HS-27A (cell line): ENCODE data around the gene SDC3.

Experiments
- DNase-seq: peaks from one replicate; pipeline ENCODE4 v3.0.0-alpha.2; 2012; ENCODE audit warnings: low read depth, missing footprints

Gene SDC3

DNA sequence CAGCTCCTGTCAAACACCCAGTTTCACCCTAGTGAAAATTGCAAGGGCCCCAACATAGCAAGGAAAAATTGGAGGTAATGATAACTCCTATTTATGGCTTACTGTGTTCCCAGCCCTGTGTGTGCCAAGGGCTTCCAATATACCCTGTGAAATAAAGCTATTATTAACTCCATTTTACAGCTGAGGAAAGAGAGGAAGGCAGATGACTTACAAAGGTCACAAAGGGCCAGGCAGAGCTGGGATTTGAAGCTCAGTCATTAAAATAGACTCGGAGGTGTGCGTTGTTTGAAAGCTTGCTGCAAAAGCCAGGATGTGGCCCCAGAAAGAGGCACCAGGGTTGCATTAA lies 20.2 kb upstream of the SDC3 start:
- no peak for DNase-seq

GRCh38 chr1:30928171-30928570 lies 19.6 kb upstream of the SDC3 start:
- DNase-seq = no peak

- no peak for DNase-seq
Observed at GRCh38 chr1:30927448-30927847, 18.9 kb upstream of the SDC3 start.

DNA sequence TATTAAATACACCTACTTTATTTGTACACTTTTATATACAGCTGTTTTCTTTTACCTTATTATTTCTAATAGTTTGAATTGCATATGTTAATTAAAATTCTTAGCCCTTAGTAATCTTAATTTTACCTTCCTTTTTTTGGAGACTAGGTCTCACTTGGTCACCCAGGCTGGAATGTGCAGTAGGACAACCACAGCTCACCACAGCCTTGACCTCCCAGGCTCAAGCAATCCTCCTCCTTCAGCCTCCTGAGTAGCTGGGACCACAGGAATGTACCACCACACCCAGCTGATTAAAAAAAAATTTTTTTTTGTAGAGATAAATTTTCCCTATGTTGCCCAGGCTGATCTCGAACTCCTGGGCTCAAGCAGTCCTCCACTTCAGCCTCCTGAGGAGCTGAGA lies 15.0 kb upstream of the SDC3 start:
- no peak for DNase-seq

GRCh38 chr1:30920827-30921226 lies 12.3 kb upstream of the SDC3 start:
- no peak for DNase-seq

DNA sequence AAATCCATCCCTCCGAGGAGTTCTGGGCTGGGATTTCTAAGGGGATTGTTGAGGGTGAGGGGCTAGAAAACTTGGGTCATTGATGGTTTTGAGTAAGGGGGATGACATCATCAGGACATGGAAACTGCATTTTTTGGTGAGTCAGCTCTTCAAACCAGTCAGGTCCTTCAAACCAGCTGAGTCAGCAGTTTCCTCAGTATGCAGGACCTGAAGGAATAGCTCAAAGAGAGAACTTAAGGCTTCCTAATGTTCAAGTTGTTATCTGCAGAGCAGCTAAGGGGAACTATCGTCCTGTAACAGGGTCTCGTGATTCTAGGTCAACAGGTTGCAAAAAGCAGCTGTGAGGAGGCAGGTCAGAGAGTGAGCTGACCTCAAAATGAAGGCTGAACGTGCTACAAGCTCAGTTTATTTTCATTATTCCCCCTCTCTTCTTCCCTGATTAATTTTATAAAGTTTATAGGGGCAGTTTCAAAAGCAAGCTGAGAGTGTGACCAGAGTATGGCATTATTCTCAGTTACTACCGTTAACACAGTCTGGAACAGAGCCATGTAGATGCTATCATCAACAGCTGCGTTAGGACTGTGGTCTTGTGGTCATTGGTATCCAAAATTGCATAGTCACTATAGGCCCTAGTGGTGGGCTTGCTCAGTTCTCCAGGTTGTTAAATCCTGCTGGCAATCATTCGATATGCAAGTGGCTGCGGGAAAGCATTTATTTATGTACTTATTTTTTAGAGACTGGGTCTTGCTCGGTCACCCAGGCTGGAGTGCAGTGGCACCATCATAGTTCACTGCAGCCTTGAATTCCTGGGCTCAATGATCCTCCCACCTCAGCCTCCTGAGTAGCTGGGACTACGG lies 10.7 kb upstream of the SDC3 start:
- DNase-seq = peak; percentile 30

- no peak for DNase-seq
Observed at GRCh38 chr1:30916296-30916695, 7.7 kb upstream of the SDC3 start.

GRCh38 chr1:30915491-30916230 lies 7.1 kb upstream of the SDC3 start:
- no peak for DNase-seq

GRCh38 chr1:30914931-30915330 lies 6.4 kb upstream of the SDC3 start:
- no peak for DNase-seq

DNA sequence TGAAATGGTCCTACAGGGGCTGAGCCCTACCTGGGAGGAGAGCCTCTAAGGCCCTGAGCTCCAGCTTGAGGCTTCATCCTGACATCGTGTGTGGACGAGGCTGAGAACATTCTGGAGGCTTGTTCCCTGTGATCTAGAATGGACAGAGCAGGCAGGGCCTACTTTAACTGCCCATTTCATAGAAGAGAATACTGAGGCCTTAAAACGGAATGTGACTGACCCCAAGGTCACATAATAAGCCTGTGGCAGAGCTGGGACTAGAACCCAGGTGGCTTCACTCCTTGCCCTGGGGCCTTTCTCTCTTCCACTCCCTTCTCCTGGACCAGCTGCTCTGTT lies 6.0 kb upstream of the SDC3 start:
- no peak for DNase-seq

DNA sequence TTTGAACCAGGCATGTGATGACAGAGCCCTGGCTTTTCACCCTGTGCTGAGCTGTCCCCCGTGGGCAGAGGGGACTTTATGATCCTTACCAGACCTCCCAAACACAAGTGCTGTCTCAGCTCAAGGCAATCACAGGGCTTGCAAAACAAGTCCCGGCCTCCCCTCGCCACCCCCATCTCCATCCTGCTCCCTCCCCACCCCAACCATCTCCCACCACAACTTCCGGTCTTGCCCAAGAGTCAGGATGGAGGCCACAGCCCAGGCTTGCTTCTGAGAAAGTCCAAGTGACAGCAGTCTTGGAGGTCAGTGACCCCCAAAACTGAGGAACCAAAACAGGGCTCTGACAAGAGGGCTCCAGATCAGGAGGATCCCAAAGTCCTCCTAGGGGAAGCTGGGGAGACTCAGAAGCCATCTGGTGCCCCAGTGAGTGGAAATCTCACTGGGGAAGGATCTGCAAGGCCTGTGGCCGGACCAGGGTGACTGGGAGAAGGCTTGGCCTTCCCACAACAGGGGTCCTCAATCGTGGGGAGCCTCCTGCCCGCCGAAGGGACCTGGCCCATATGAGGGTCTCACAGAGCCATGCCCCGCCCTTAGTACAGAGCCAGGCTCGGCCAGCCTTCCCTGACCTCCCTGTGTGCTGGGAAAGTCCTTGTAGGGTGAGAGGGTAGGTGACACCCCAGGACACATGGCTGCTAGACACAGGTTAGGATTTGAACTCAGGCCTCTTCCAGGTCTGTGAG lies 4.5 kb upstream of the SDC3 start:
- no peak for DNase-seq

DNA sequence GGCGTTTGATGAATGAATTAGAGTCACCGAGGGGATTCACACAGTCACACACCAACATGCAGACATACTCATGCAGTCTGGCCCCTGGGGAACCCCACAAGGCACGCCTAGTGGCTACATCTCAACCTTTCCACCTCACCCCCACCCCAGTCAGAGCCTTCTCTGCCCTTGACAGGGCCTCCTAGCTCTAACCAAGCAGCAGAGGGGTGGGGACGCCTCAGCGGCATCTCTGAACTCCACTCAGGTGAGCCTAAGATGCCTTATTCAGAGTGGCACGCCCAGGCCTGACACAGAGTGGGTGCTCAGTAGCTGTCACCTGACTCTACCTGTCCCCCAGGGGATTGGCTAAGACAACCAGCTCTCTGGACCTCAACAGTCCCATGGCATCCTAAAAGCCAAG lies 3.7 kb upstream of the SDC3 start:
- DNase-seq = no peak

GRCh38 chr1:30911059-30911954 lies 2.7 kb upstream of the SDC3 start:
- DNase-seq = peak; percentile 58

DNA sequence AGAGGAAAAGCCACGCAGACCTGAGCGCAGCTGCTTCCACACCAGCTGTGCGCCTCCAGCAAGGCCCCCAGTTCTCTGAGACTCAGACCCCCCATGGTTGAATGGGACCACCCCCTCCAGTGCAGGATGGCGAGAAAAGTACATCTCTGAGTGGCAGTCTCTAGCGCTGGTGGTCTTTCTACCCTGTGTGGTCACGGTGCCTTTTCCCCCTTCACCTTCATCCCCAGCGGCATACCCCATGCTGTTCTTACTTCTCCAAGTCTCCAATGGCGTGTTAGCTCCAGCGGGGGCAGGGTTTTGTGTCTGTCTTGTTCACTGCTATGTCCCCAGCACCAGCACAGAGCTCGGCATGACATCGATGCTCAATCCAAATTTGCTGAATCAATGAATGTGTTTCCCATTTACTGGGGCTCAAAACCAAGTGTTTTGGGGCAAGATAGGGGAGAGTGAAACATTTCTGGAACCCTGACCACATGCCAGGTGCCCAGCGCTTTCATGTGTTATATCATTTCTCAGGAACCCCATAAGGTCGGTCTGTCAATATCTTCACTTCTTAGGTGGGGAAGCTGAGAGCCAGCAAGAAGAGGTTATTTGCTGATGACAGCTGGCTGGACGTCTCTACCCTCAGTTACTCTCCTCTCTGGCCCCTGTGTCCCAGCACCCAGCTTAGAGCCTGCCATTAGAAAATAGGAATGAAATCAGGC lies 959 bp upstream of the SDC3 start:
- no peak for DNase-seq

GRCh38 chr1:30908316-30908695 lies 252 bp downstream of the SDC3 start:
- DNase-seq = no peak

- no peak for DNase-seq
Observed at GRCh38 chr1:30907481-30908315, 860 bp downstream of the SDC3 start.

GRCh38 chr1:30906631-30907441 lies 1.7 kb downstream of the SDC3 start:
- DNase-seq = no peak

DNA sequence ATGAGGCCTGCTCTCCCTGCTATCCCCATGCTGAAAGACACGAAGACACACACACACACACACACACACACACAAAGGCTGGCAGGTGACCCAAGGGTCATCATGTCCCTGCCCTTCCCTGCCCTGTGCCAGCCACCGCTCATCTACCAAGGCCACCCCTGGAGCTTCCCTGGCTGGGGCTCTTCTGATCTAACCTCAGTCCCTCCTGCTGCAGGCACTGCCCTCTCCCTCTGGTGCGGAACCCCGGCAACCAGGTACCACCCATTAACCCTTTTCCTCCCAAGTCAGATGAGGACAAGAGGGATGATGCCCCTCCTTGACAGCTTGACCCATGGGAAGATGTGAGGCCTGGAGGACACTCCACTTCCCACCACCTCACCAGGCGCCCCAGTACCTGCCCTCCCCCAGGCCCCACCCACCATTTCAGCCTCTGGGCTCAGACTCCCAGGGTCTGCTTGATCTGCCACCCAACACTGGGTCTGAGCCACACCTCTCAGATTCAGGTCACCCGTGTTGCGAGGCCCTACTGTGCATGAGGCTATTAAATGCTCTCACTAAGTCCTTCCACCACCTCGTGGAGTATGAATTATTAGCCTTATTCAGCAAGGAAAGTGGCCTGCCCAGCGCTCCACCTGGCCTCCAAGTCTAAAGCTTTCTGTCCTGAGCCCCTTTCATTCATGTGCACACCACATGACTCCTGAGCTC lies 2.5 kb downstream of the SDC3 start:
- DNase-seq = no peak

DNA sequence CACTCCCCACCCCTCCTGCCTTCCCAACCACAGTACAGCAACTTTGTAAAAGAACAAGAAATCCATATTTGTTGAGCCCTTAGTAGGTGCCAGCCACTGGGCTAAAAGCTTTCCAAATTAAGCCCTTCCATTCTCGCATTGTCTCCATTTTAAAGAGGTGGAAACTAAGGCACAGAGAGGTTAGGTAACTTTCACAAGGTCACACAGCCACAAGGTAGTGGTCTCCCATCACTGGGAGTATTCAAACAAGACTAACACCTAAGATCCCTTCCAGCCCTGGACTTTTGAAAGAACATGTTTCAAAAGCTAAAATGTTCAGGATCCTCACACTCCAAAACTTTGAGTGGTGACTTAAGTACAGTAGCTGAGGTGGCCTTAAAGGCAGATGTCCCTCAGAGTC lies 3.2 kb downstream of the SDC3 start:
- DNase-seq = no peak
